K562 (cell line): ENCODE measurements around the gene VMP1. TPM values are rescaled to one million over a fixed set of nuclear protein-coding genes. Genes with fewer than 3 reads are reported as not detected.

Source experiments
- BCOR ChIP-seq: fragments of 450-650 bp; IDR thresholded peaks from 2 replicates; pipeline ENCODE4 v1.6.1; 2016
- CHD4 ChIP-seq: fragments of 200-600 bp; sonication (generic); IDR thresholded peaks from 3 replicates; pipeline ENCODE4 v1.6.1; 2012; ENCODE audit warnings: low read depth, mild to moderate bottlenecking, mixed read lengths, low read length, inconsistent platforms; ENCODE audit not compliant: insufficient read depth, insufficient replicate concordance, poor library complexity, severe bottlenecking
- CREM ChIP-seq: IDR thresholded peaks from 2 replicates; pipeline ENCODE4 v1.6.1; 2014; ENCODE audit warnings: antibody characterized with exemption, low read depth
- FOXA3 ChIP-seq, 2 experiments: fragments of 450-650 bp in 1 of 2; sonication (generic) in 1 of 2; formaldehyde crosslinking; IDR thresholded peaks in 1 of 2; conservative IDR thresholded peaks in 1 of 2; 2 replicates each; pipeline versions ENCODE4 v1.4.0 to v1.8.0; 2020 to 2022; ENCODE audit warnings: mild to moderate bottlenecking in 2 of 2, missing genetic modification reagents in 1 of 2
- GABPA ChIP-seq: fragments of 200-800 bp; sonication (Bioruptor generic); conservative IDR thresholded peaks from 2 replicates; pipeline ENCODE4 v1.6.1; 2016; ENCODE audit warnings: low read depth, missing genetic modification characterization, missing compliant biosample characterization
- MLLT1 ChIP-seq, 2 experiments: fragments of 450-650 bp; IDR thresholded peaks; 2 replicates each; pipeline ENCODE4 v1.6.1; 2016
- NFATC3 ChIP-seq: fragments of 450-650 bp; IDR thresholded peaks from 2 replicates; pipeline ENCODE4 v1.6.1; 2017; ENCODE audit warnings: mild to moderate bottlenecking
- NKRF ChIP-seq: fragments of 450-650 bp; IDR thresholded peaks from 2 replicates; pipeline ENCODE4 v1.6.1; 2016; ENCODE audit warnings: borderline replicate concordance
- POLR2H ChIP-seq: IDR thresholded peaks from 2 replicates; pipeline ENCODE4 v1.6.1; 2016; ENCODE audit warnings: missing genetic modification characterization, low read depth, mild to moderate bottlenecking, control low read depth, missing compliant biosample characterization, moderate library complexity
- RREB1 ChIP-seq: fragments of 250-450 bp; sonication (Bioruptor Pico); IDR thresholded peaks from 2 replicates; pipeline ENCODE4 v1.4.0; 2020
- YY1 ChIP-seq, 3 experiments: IDR thresholded peaks; 2 replicates each; pipeline ENCODE4 v1.6.1; 2011; ENCODE audit warnings: low read length in 2 of 3, mild to moderate bottlenecking in 2 of 3, moderate library complexity in 2 of 3, borderline replicate concordance in 1 of 3, control low read depth in 1 of 3, low read depth in 1 of 3; ENCODE audit not compliant: insufficient read depth in 3 of 3, insufficient replicate concordance in 2 of 3, control insufficient read depth in 1 of 3, insufficient read length in 1 of 3; ENCODE audit errors: extremely low read depth in 1 of 3
- ZNF24 ChIP-seq: fragments of 450-650 bp; IDR thresholded peaks from 2 replicates; pipeline ENCODE4 v1.6.1; 2016
- ZNF639 ChIP-seq, 2 experiments: fragments of 200-800 bp in 1 of 2; sonication (Bioruptor generic) in 1 of 2; sonication (generic) in 1 of 2; formaldehyde crosslinking in 1 of 2; IDR thresholded peaks in 1 of 2; conservative IDR thresholded peaks in 1 of 2; 2 replicates each; pipeline versions ENCODE4 v1.5.0 to v1.6.1; 2016 to 2020; ENCODE audit warnings: missing compliant biosample characterization in 1 of 2, missing genetic modification characterization in 1 of 2, missing genetic modification reagents in 1 of 2
- ZNF778 ChIP-seq: fragments of 450-650 bp; formaldehyde crosslinking; IDR thresholded peaks from 2 replicates; pipeline ENCODE4 v1.4.0; 2020; ENCODE audit warnings: mild to moderate bottlenecking, moderate library complexity
- polyA plus RNA-seq, 8 experiments: library from polyadenylated mRNA; depleted of rRNA in 4 of 8; stranded (reverse) in 5 of 8; unstranded in 3 of 8; fragments of >200 nt; fragmentation: Nextera tagmentation in 2 of 8; fragmentation: Illumina TruSeq in 1 of 8; extraction: Ambion mirVana in 2 of 8; extraction: Trizol in 1 of 8; gene quantifications; 2 replicates each; pipeline versions ENCODE4 v1.2.1 to v1.2.3, GENCODE V29; 2011 to 2014; ENCODE audit warnings: inconsistent platforms in 1 of 8, missing spikeins in 1 of 8
- total RNA-seq, 7 experiments: library from RNA; depleted of rRNA in 6 of 7; stranded (reverse); fragments of >200 nt in 6 of 7; fragmentation: Illumina TruSeq in 2 of 7; extraction: Trizol in 2 of 7; gene quantifications; 2 replicates each; pipeline versions ENCODE4 v1.2.1 to v1.2.3, GENCODE V29; 2011 to 2021; ENCODE audit warnings: low replicate concordance in 1 of 7

The VMP1 gene
- total and polyA plus RNA-seq, 9 of the 15 experiments (the other 6 are each of a cell fraction or from before 2014, with no cell fraction given): 123 to 304 (median 151) TPM

GRCh38 chr17:59840329-59841090 is 133.1 kb downstream of the VMP1 start (continued):
- TF ChIP-seq ZNF639 (CRISPR knock-in tag; conservative IDR thresholded peaks at IDR 0.05 in 1 of 2, IDR thresholded peaks at IDR 0.05 in 1 of 2): 0 out of 4 replicates have a peak, but pooled peaks of 1 of the 2 experiments have one; percentile 18
- no peak for TF ChIP-seq ZNF24
- no peak for TF ChIP-seq RREB1 (CRISPR knock-in tag)
- TF ChIP-seq CHD4: no peak
- no peak for TF ChIP-seq YY1 (IDR thresholded peaks at IDR 0.05; ENCODE audit: borderline replicate concordance in 1 of 3, control insufficient read depth in 1 of 3, extremely low read depth in 1 of 3, insufficient read depth in 3 of 3, insufficient read length in 1 of 3, insufficient replicate concordance in 2 of 3, low read depth in 1 of 3, low read length in 2 of 3)
- peak; percentile 91 for TF ChIP-seq POLR2H (tag)
- no peak for TF ChIP-seq CREM
- TF ChIP-seq BCOR: no peak
- TF ChIP-seq ZNF778 (CRISPR knock-in tag): no peak
- no peak; a peak in 1 of 4 replicates for TF ChIP-seq MLLT1 (IDR thresholded peaks at IDR 0.05)
- TF ChIP-seq GABPA (tag): 0 out of 2 replicates have a peak, but pooled peaks have one; percentile 7
- no peak for TF ChIP-seq NKRF
- TF ChIP-seq NFATC3: no peak; the same call in 1 of the 2 replicates
- no peak for TF ChIP-seq FOXA3 (CRISPR knock-in tag; conservative IDR thresholded peaks at IDR 0.05 in 1 of 2, IDR thresholded peaks at IDR 0.05 in 1 of 2)
